Mucosa of gallbladder (tissue), 1 donor: ENCODE measurements around the gene KCP. TPM values are rescaled to one million over a fixed set of nuclear protein-coding genes. Genes with fewer than 3 reads are reported as not detected.
A peak's percentile ranks its signal among the peaks of the same experiment; 100 is the strongest.

Experiments
- DNase-seq: peaks from one replicate; pipeline ENCODE4 v3.0.0-alpha.2; 2020; ENCODE audit warnings: low spot score
- total RNA-seq: library from RNA; stranded (reverse); gene quantifications from one replicate; pipeline ENCODE4 v1.2.1, GENCODE V29; 2021
- donor health status: DM: no; HTN: no; CAD: no.

The KCP gene
- total RNA-seq, 1 donor from 2014 or later, result 5.2 TPM

GRCh38 chr7:128887169-128888038 lies 23.1 kb downstream of the KCP start:
- DNase-seq, result no peak

GRCh38 chr7:128886391-128887168 lies 23.9 kb downstream of the KCP start:
- DNase-seq, result no peak

DNA sequence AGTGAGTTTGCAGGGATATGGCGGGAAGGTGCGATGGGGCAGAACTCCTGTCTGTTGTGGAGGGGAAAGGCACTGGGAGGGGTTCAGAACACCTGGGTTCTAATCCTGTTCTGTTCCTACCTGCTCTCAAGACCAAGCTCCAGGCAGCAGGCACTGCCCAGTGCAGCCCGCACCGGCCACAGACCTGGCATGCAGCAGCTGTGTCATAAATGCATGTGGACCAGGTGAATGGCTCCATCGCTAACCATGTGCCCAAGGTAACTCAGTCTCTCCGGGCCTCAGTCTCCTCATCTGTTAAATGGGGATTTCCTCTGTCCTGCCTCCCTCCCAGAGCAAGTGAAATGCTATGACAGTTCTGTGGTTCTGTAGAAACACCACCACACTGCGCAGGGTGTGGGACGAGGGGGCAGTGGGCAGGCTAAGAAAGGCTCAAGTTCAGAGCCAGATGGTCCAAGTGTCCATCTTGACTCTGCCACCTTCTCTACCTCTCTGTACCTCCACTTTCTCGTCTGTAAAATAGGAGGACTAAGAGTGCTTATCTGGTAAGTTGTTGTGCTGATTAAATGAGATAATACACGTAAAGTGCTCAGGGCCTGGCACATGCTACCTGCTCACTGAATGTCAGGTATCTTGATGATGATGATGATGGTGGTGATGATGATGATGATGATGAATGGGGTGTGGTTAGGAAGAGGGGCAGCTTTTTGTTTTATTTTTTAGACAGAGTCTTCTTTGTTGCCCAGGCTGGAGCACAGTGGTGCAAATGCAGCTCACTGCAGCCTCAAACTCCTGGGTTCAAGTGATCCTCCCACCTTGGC lies 24.9 kb downstream of the KCP start:
- DNase-seq, result no peak

DNA sequence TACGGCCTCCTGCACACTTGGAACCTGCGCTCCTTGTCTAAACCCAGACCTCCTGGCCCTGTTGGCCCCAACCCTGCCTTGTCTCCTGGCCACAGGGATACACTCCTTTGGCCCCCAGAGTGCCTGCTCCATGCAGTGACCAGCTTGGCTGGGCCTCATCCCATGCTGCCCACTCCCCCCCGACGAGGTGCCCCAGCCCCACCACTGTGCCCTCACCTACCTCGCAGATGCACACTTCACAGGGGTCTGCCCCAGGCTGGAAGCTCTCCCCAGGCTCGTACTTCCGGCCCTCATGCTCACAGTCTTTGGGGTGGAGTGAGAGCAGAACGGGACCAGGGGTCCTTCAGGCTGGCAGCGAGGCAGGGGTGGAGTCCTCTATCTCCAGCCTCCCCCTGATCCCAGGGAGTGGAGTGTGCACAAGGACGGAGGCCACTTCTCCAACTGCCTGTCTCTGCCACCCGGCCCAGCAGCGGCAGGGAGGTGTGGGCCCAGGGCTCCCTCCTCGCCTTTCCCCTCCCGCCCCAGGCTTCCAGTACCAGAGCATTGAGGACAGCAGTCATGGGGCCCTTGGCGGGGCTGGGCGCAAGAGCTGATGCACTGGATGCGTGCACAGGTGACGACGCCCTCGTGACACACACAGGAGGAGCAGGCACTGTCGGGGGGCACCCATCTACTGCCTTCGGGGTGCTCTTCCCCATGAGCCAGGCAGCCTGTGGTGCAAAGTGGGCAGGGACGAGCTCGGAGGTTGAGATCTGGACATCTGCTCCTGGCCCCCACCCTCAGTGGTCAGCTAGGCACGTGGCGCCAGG lies 25.7 kb downstream of the KCP start:
- DNase-seq, result no peak

GRCh38 chr7:128883622-128884448 lies 26.7 kb downstream of the KCP start:
- DNase-seq, result peak; percentile 84

- no peak for DNase-seq
Measured at GRCh38 chr7:128882134-128882533, 28.4 kb downstream of the KCP start.

GRCh38 chr7:128881458-128882125 lies 28.9 kb downstream of the KCP start:
- DNase-seq, result no peak

DNA sequence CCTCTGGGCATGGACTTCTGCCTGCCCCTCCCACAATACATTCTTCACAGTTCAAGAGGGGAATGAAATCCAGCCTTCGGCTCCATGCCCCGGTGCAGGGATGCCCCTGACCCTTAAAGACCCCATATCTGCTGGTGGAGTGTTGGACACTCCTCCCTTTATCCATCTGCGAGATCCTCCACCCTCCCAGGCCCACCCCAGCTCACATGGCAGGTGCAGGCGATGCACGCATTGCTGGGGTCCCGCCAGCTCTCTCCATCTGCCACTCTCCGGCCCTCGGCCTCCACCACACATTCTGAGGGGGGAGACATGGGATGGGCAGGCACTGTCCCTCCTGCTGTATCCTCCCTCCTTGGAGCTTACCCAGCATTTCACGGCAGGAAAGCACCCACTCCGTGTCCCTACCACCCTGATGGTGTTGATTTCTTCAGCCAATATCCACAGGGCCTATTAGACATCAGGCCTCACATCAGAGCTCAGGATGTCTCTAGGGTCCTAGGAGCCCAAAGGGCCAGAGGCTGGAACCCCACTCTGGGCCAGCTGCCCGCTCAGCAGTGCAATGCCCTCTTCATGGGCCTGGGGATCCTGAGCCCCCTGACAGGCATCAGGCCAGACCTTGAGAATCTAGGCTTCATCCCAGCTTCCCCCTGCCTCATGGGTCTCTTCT lies 29.6 kb downstream of the KCP start:
- no peak for DNase-seq

GRCh38 chr7:128879939-128880746 lies 30.4 kb downstream of the KCP start:
- peak; percentile 64 for DNase-seq

DNA sequence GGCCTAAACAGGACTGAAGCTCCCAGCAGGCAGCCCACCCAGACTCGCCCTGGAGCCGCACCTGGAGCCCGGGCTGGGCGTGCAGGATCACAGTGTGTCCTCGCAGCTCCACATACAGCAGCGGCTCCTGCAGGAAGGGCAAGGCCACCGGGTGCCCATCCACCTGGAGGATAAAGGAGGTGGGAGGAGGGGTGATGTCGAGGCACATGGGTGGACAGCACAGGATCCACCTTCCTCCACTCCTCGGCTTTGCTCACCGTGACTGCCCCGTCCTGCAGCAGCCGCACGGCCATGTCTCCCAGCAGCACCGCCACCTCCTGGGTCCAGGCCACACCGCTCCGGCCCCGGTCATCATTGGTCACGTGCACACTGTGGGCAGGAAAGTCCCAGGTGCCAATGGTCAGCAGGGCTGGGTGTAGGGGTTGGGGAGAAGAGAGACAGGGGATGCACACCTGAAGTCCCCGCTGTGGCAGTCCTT lies 31.0 kb downstream of the KCP start:
- no peak for DNase-seq

DNA sequence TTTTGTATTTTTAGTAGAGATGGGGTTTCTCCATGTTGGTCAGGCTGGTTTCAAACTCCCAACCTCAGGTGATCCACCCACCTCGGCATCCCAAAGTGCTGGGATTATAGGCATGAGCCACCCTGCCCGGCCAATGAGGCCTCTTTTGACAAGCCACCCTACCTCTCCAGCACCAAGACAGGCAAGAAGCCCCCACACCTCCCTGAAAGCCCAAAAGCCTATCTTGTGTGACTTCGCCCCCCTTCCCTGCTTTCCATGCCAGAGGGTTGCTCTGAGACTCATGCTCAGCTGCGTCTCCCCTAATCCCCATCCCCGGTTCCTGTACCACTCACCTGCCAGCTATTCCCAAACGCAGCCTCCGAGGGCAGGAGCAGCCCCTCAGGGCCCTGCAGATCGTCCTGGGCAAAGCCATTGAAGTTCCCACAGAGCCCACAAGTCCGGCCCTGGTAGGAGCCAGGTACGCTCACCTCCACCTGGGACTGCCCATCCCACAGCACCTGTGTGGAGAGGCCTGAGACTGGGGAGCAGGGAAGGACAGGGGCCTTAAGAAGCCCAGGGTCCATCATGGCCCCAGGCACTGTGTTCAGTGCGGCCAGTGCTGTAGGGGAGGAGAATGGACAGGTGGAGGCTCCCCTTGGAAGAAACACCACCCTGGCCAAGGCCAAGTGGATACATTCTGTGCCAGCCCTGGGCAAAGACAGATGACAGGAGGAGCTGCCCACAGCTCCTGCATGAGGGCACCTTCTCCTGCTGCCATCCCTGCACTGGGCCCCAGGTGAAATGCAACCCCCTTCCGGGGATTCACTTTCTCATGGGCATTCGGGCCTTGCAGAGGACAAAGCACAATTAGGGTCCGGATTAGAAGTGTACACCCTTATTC lies 32.0 kb downstream of the KCP start:
- no peak for DNase-seq

DNA sequence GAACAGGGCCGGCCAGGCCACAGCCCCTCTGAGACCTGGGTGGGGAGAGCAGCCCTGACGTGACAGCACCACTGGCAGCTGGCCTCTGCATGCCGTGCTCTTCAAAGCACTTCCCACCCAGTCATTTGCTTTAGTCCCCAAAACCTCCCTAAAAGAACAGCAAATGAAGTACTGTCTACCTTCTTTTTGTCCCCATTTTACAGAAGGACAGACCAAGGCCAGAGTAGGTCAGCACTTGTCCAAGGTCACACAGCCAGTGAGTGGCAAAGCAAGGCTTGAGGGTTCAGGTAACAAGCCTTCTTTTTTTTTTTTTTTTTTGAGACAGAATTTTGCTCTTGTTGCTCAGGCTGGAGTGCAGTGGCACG lies 32.8 kb downstream of the KCP start:
- no peak for DNase-seq

- no peak for DNase-seq
Measured at GRCh38 chr7:128876978-128877755, 33.3 kb downstream of the KCP start.

GRCh38 chr7:128876586-128876977 lies 33.9 kb downstream of the KCP start:
- DNase-seq, result no peak

- no peak for DNase-seq
Measured at GRCh38 chr7:128876127-128876526, 34.4 kb downstream of the KCP start.

DNA sequence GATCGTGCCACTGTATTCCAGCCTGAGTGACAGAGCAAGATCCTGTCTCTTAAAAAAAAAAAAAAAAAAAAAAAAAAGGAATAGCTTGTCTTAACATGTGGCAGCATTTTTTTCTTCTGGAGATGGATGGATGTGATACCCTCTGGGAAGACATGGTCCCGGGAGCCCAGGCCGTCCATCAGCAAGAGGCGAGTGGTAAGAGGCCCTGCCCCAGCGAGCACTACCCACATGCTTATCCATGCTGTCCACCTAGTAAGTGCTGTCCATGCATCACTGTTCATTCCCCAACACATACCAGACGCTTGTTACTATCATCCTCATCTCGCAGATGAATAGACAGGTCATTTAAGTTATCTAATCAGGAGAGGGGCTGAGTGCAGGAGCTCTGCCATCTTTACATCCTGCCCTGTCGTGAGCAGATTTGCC lies 35.0 kb downstream of the KCP start:
- no peak for DNase-seq
